ENCODE data around the gene HENMT1.

The HENMT1 gene

GRCh38 chr1:108627951-108628350 is 32.9 kb downstream of the HENMT1 start:
- no peak for DNase-seq

- no peak for DNase-seq
Measured at GRCh38 chr1:108627256-108627655, 33.6 kb downstream of the HENMT1 start.

- DNase-seq: peak in 1 of 14 donors; percentile 1
Measured at GRCh38 chr1:108624069-108624468, 36.8 kb downstream of the HENMT1 start.

GRCh38 chr1:108617724-108618056 is 43.2 kb downstream of the HENMT1 start:
- no peak for DNase-seq

- DNase-seq: no peak
Measured at GRCh38 chr1:108617008-108617723, 43.7 kb downstream of the HENMT1 start.

GRCh38 chr1:108615544-108615943 is 45.3 kb downstream of the HENMT1 start:
- DNase-seq: no peak

- DNase-seq: peak in 1 of 14 donors; percentile 63
Measured at GRCh38 chr1:108612496-108612895, 48.4 kb downstream of the HENMT1 start.

GRCh38 chr1:108611984-108612383 is 48.9 kb downstream of the HENMT1 start:
- peak in 1 of 14 donors; percentile 44 for DNase-seq

GRCh38 chr1:108610073-108610472 is 50.8 kb downstream of the HENMT1 start:
- no peak for DNase-seq

- no peak for DNase-seq
Measured at GRCh38 chr1:108609483-108610049, 51.3 kb downstream of the HENMT1 start.

GRCh38 chr1:108606478-108606877 is 54.4 kb downstream of the HENMT1 start:
- no peak for DNase-seq

GRCh38 chr1:108605633-108606032 is 55.3 kb downstream of the HENMT1 start:
- DNase-seq: no peak

- DNase-seq: no peak
Measured at GRCh38 chr1:108601708-108602410, 59.0 kb downstream of the HENMT1 start.

GRCh38 chr1:108600504-108600903 is 60.4 kb downstream of the HENMT1 start:
- DNase-seq: no peak

GRCh38 chr1:108598340-108598739 is 62.6 kb downstream of the HENMT1 start:
- no peak for DNase-seq
